HG02885 (cell line): Measurements from ENCODE around the gene NR5A2.

Experiments
- ATAC-seq: cut with Tn5 transposase; IDR thresholded peaks from one replicate; pipeline ENCODE4 v1.9.1; 2021; ENCODE audit warnings: mild to moderate bottlenecking; ENCODE audit not compliant: unreplicated experiment, poor library complexity

Gene NR5A2

GRCh38 chr1:200154069-200154767, 126.7 kb downstream of the NR5A2 start:
- peak; percentile 92 for ATAC-seq

- no peak for ATAC-seq
Observed at GRCh38 chr1:200157715-200158114, 130.2 kb downstream of the NR5A2 start.

- ATAC-seq: no peak
Observed at GRCh38 chr1:200161801-200162200, 134.3 kb downstream of the NR5A2 start.

DNA sequence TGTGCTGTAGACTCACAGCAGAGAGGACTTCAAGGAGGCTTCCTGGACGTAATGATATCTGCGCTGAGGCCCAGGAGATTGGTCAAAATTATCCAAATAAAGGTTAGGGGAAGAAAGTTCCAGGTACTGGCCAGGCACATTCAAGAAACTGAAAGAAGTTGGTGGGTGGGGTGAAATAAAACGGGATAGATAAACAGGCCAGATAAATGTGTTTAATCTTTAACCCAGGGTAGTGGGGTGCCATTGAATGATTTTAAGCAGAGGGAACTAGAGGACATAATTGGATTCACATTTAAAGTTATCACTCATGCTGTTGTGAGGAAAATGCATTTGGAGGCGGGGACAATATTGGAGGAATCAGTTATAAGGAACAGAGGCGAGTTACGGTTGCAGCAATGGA, 134.7 kb downstream of the NR5A2 start:
- ATAC-seq: no peak

GRCh38 chr1:200162877-200163276, 135.4 kb downstream of the NR5A2 start:
- no peak for ATAC-seq

DNA sequence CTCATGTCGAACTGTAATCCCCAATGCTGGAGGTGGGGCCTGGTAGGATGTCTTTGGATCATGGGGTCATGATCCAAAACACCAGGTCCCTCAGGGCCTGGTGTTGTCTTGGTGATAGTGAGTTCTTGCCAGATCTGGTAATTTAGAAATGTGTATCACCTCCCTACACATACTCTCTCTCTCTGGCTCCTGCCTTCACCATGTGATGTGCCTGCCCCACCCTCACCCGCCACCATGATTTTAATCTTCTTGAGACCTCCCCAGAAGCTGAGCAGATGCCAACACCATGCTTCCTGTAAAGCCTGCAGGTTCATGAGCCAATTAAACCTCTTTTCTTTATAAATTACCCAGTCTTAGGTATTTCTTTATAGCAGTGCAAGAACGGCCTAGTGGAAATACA, 136.4 kb downstream of the NR5A2 start:
- ATAC-seq: no peak

- no peak for ATAC-seq
Observed at GRCh38 chr1:200165493-200166220, 138.1 kb downstream of the NR5A2 start.

GRCh38 chr1:200166411-200166810, 138.9 kb downstream of the NR5A2 start:
- no peak for ATAC-seq

DNA sequence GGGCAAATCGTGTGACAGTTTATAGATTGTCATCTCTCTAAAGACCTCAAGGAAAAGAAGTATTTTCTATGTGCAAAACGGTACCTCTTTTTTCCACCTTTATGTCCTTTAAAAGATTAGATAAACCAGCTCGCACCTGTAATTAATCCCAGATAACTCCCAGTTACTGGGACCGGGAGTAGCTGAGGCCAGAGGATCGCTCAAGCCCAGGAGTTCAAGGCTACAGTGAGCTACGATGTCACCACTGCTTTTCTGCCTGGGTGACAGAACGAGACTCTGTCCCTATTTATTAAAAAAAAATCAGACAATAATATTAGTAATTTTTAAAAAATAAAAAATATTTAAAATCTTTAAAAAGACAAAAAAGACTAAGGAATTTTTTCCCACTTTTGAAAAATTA, 141.4 kb downstream of the NR5A2 start:
- no peak for ATAC-seq

DNA sequence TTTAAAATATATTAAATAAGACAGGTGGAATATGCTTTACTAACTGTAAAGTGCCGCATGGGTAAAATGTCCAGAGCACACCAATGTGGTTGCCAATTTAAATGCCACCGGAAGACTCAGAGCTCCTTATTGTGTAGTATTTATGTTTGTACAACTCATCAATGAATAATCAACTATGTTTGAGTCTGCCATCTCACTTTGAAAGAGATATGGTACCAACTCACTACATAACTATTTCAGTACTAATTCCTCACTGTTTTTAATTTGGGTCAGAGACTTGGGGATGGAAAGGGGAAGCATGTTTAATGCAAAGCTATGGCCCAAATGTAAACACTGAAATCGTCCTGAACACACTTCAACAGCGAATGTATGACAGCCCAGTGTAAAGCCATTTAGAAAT, 144.8 kb downstream of the NR5A2 start:
- no peak for ATAC-seq

DNA sequence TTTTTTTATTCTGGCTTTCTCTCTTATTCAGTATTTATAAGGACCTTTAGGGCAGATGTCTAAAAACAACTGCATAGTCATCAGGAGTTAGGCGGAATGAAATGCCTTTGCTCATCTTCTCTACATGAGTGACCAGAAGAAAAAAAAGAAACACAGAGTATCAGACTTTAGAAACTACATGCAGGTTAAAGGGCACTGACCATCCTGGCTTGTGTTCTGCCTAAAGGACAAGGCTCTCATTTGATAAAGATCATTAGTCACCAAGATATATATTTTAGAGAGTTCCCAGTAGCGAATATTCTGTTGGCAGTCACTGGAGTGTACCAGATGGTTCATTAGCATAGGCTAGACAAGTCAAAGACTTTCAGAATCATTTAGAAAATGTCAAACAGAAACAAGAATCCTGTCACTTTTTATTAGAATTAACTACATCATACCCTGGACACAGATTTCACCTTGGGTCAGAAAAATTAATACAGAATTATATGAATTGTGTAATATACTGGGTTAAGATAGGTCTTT, 145.6 kb downstream of the NR5A2 start:
- no peak for ATAC-seq

GRCh38 chr1:200174525-200175295, 147.2 kb downstream of the NR5A2 start:
- no peak for ATAC-seq

- no peak for ATAC-seq
Observed at GRCh38 chr1:200176181-200176580, 148.7 kb downstream of the NR5A2 start.

- ATAC-seq: no peak
Observed at GRCh38 chr1:200176798-200177197, 149.3 kb downstream of the NR5A2 start.

GRCh38 chr1:200178340-200178739, 150.8 kb downstream of the NR5A2 start:
- no peak for ATAC-seq

GRCh38 chr1:200179126-200179780, 151.7 kb downstream of the NR5A2 start:
- no peak for ATAC-seq

GRCh38 chr1:200179781-200180160, 152.3 kb downstream of the NR5A2 start:
- ATAC-seq: no peak

- no peak for ATAC-seq
Observed at GRCh38 chr1:200180821-200181220, 153.3 kb downstream of the NR5A2 start.

DNA sequence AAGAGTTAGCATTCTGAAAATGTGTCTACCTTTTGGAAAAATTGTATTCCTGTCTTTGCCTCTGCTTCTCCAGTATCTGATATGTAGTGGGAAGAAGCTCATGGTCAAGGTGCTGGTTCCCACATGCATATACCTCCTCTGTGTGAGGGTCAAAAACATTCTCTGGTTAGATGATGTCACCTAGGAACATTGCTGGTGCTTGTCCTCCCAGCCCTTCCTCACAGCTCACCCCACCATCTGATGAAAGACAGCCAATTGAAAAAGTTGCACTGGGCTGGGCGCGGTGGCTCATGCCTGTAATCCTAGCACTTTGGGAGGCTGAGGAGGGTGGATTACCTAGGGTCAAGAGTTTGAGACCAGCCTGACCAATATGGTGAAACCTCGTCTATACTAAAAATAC, 154.4 kb downstream of the NR5A2 start:
- ATAC-seq: no peak

DNA sequence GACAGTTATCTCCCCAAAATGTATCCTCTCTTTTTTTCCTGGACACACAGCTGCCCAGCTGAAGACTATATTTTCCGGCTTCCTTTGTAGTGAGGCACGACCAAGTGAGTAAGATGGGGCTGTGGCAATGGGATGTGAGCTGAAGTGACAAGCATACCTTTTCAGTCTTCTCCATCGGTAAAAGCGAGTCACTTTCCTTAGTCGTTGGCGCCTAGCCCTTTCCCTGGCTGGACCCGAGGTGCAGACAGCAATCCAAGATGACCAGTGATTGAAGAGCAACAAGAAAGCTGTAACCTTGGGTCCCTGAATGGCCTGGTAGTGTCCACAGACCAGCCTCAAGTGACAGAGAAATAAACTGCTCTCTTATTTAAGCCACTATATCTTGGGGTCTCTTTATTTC, 155.2 kb downstream of the NR5A2 start:
- no peak for ATAC-seq

GRCh38 chr1:200183637-200184036, 156.1 kb downstream of the NR5A2 start:
- no peak for ATAC-seq
